ENCODE results near the gene STRIP2. TPM values are rescaled to one million over a fixed set of nuclear protein-coding genes. Genes with fewer than 3 reads are reported as not detected.

The STRIP2 gene
- total RNA-seq, 1 donor from 2014 or later = 3.5 TPM

DNA sequence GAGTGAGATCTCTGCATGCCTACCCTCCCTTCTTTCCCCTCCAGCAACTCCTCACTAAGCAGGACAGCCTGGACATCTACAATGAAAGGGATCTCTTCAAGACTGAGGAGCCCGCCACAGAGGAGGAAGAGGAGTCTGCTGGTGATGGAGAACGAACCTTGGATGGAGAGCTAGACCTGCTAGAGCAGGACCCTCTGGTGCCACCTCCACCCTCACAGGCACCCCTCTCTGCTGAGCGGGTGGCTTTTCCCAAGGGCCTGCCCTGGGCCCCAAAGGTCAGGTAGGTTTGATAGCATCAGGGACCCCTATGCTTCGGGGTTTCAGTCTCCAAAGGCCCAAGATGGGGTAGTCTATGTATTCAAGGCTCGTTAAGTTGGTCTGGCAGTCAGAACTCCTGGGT is 23.9 kb downstream of the STRIP2 start:
- no peak for DNase-seq (ENCODE audit: low read depth)
- TF ChIP-seq, protein P1, sequence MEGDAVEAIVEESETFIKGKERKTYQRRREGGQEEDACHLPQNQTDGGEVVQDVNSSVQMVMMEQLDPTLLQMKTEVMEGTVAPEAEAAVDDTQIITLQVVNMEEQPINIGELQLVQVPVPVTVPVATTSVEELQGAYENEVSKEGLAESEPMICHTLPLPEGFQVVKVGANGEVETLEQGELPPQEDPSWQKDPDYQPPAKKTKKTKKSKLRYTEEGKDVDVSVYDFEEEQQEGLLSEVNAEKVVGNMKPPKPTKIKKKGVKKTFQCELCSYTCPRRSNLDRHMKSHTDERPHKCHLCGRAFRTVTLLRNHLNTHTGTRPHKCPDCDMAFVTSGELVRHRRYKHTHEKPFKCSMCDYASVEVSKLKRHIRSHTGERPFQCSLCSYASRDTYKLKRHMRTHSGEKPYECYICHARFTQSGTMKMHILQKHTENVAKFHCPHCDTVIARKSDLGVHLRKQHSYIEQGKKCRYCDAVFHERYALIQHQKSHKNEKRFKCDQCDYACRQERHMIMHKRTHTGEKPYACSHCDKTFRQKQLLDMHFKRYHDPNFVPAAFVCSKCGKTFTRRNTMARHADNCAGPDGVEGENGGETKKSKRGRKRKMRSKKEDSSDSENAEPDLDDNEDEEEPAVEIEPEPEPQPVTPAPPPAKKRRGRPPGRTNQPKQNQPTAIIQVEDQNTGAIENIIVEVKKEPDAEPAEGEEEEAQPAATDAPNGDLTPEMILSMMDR (IDR thresholded peaks at IDR 0.05; ENCODE audit: insufficient read depth, low read length, poor library complexity, severe bottlenecking) = no peak
- Histone ChIP-seq H3K36me3 (ENCODE audit: control insufficient read depth, insufficient read depth, low read length) (no peaks in the 10 kb centered on the region), H3K27me3 (ENCODE audit: control insufficient read depth, insufficient read depth, low read length) (no peaks in the 10 kb centered on the region), H3K4me3 (ENCODE audit: low read depth, low read length) (no peak overlapping the region)

DNA sequence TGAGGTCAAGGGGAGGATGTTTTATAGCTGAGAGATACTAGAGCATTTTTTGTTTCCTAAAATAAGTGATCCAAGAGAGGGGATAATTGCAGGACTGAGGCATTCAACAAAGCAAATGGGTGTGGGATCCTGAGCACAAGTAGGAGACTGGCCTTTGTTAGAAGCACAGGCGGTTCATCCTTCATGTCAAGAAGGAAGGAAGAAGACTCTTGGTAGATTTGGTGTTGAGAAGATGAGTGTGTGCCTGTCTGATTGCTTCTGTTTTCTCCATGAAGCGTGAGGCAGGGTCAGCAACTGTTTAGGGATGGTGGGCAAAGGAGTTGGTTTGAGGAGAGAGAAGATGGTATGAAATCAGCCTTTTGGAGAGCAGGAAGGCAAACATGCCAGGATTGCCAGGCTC is 27.6 kb downstream of the STRIP2 start:
- Histone ChIP-seq H3K4me3 (ENCODE audit: low read depth, low read length) (no peak overlapping the region), H3K27me3 (ENCODE audit: control insufficient read depth, insufficient read depth, low read length) (no peaks in the 10 kb centered on the region), H3K36me3 (ENCODE audit: control insufficient read depth, insufficient read depth, low read length) (no peaks in the 10 kb centered on the region)
- TF ChIP-seq, protein P1 (IDR thresholded peaks at IDR 0.05; ENCODE audit: insufficient read depth, low read length, poor library complexity, severe bottlenecking) = no peak
- DNase-seq (ENCODE audit: low read depth) = no peak

DNA sequence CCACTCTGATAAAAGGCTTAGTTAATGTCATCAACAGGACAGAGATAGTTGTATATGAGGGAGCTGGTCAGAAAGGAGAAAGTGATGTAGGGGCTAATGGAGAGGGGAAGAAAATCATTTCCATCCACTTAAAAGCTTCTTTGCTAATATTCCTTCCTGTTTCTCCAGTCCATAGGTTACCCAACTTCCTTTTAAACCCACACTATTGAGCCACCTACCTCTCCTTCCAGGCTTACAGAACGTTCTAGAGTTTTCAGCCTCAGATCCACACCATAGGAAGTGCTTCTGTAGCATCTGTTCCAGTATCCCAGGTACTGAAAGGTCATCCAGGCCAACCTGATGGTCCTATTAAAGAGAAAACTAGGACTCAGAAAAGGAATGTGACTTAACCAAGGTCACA is 28.2 kb downstream of the STRIP2 start:
- no peaks in the 10 kb centered on the region for H3K36me3 ChIP-seq (ENCODE audit: control insufficient read depth, insufficient read depth, low read length)
- H3K27me3 ChIP-seq (ENCODE audit: control insufficient read depth, insufficient read depth, low read length) = no peaks in the 10 kb centered on the region
- TF ChIP-seq, protein P1 (IDR thresholded peaks at IDR 0.05; ENCODE audit: insufficient read depth, low read length, poor library complexity, severe bottlenecking) = no peak
- no peak for DNase-seq (ENCODE audit: low read depth)
- H3K4me3 ChIP-seq (ENCODE audit: low read depth, low read length) = no peak overlapping the region

DNA sequence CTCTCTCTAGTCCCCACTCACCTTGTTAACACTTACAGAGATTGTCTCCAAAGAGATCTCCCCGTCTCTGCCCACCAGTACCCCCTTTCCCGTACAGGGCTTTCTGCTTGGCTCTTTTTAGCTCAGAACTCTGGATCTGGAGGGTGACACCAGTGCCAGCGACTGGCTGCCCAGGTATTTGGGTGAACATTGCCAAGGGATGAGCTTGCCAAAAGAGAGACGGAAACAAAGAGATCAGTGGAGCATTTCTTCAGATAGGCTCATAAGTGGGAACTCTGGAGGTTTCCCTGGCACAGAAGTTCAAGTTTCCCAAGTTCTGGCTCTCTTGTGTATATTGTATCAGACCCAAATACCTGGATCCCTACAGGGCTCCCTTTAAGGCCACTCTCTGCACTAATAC is 30.0 kb downstream of the STRIP2 start:
- TF ChIP-seq, protein P1 (IDR thresholded peaks at IDR 0.05; ENCODE audit: insufficient read depth, low read length, poor library complexity, severe bottlenecking) = no peak
- H3K36me3 ChIP-seq (ENCODE audit: control insufficient read depth, insufficient read depth, low read length) = no peaks in the 10 kb centered on the region
- no peak for DNase-seq (ENCODE audit: low read depth)
- no peak overlapping the region for H3K4me3 ChIP-seq (ENCODE audit: low read depth, low read length)
- H3K27me3 ChIP-seq (ENCODE audit: control insufficient read depth, insufficient read depth, low read length) = no peaks in the 10 kb centered on the region

DNA sequence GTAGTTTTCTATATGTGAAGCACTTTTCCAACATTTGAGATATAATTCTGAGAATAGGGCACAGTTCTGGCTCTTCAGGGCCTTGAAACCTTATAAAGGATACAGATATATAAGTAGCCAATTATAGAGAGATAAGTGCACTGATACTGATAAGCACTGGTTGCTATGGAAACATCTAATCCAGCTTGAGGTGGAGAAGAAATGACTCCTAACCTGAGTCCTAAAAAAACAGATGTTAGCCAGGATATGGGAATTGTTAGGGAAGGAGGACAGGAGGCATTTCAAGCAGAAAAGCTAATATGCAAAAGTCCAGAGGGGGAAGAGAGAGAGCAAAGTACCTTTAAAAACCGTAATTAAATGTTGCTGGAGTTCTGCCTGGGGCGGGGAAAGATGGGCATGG is 30.8 kb downstream of the STRIP2 start:
- Histone ChIP-seq H3K4me3 (ENCODE audit: low read depth, low read length) (no peak overlapping the region), H3K27me3 (ENCODE audit: control insufficient read depth, insufficient read depth, low read length) (no peaks in the 10 kb centered on the region), H3K36me3 (ENCODE audit: control insufficient read depth, insufficient read depth, low read length) (no peaks in the 10 kb centered on the region)
- TF ChIP-seq, protein P1 (IDR thresholded peaks at IDR 0.05; ENCODE audit: insufficient read depth, low read length, poor library complexity, severe bottlenecking) = no peak
- DNase-seq (ENCODE audit: low read depth) = no peak

DNA sequence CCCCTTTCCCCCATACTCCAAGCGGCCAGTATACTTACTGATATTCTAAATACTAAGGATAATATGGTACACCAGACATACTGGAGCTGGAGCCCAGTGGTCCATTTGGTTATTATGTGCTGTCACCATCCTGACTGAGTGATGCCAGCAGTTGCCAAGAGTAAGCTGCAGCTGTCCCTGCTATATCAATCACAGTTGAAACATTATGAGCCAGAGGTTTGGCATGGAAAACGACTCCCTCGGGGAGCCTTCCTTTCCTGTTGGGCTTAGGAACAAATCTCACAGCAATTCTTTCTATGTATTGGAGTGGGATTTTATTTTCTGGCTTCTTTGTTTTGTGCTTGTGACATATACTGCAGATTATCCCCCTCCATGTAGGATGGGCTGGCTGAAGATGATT is 32.6 kb downstream of the STRIP2 start:
- Histone ChIP-seq H3K27me3 (ENCODE audit: control insufficient read depth, insufficient read depth, low read length) (no peaks in the 10 kb centered on the region), H3K4me3 (ENCODE audit: low read depth, low read length) (no peak overlapping the region), H3K36me3 (ENCODE audit: control insufficient read depth, insufficient read depth, low read length) (no peaks in the 10 kb centered on the region)
- TF ChIP-seq, protein P1 (IDR thresholded peaks at IDR 0.05; ENCODE audit: insufficient read depth, low read length, poor library complexity, severe bottlenecking) = no peak
- no peak for DNase-seq (ENCODE audit: low read depth)

All from kidney epithelial cell (primary cell).